ENCODE results near the gene AHCYL1. TPM values are rescaled to one million over a fixed set of nuclear protein-coding genes. Genes with fewer than 3 reads are reported as not detected.
"Not testable (repeated sequence)": the region's sequence is repeated elsewhere in the genome, so short reads cannot be mapped to it uniquely, and the experiment has no call there.

AHCYL1 gene
- total RNA-seq, 1 experiment from 2014 or later, result 147 TPM

GRCh38 chr1:109950038-109950437, 34.5 kb upstream of the AHCYL1 start:
- ChIA-PET POLR2A (ENCODE audit: unreplicated experiment) (interaction anchor here (0.7 kb wide), 2 partner anchors 25 to 30 kb away, joined by 3 to 8 read pairs; no protein-coding TSS in a partner anchor), CTCF (no interaction called here)

DNA sequence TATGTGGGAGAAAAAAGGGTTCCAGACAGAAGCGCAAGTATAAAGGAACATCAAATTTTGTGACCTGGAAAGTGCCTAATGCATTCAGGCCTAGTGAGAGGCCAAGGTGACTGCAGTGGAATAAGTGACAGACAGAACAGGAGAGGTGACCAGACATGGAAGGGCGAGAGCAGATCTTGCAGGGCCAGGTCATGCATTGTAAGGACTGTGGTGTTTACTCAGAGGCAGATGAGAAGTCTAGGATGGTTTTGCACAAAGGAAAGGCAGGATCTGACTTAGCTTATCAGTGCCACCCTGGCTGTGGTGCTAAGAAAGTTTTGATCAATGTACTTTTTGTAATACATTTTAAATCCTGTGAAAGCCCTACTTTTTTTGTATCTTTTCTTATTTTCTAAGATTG, 34.1 kb upstream of the AHCYL1 start:
- Histone ChIP-seq H3K4me1 (replicated peaks; ENCODE audit: insufficient read depth) (peaks cover 48% of the 10 kb centered on the region), H3K4me2 (no peak overlapping the region), H3K27ac (0 out of 2 replicates have a peak overlapping the region, but pooled peaks have one; percentile 7), H2AFZ (no peak overlapping the region), H3F3A (ENCODE audit: insufficient read depth, low read depth) (peaks cover 30% of the 10 kb centered on the region), H3K4me3 (no peak overlapping the region), H4K20me1 (ENCODE audit: insufficient read depth) (no peaks in the 10 kb centered on the region), H3K9me3 (ENCODE audit: insufficient read depth, low read depth) (no peaks in the 10 kb centered on the region), H3K27me3 (ENCODE audit: insufficient read depth, low read depth) (no peaks in the 10 kb centered on the region), H3K9me2 (ENCODE audit: insufficient read depth) (no peaks in the 10 kb centered on the region; the same call in 1 of the 2 replicates), H3K79me2 (ENCODE audit: low read depth) (no peaks in the 10 kb centered on the region), H3K36me3 (ENCODE audit: low read depth) (no peaks in the 10 kb centered on the region)
- TF ChIP-seq CTCF (conservative IDR thresholded peaks at IDR 0.05) (no peak), EZH2 (IDR thresholded peaks at IDR 0.05; ENCODE audit: low read depth) (no peak)
- no peak for DNase-seq
- CTCF ChIA-PET, result no interaction called here
- intact Hi-C loops (cut with micrococcal nuclease; ENCODE audit: unreplicated experiment), result no loop called here
- POLR2A ChIA-PET (ENCODE audit: unreplicated experiment), result interaction anchor here (0.7 kb wide), 2 partner anchors 25 to 30 kb away, joined by 3 to 8 read pairs; no protein-coding TSS in a partner anchor
- BruUV-seq (replicated peaks), result no TSS peak

More at GRCh38 chr1:109950038-109950437, 34.5 kb upstream of the AHCYL1 start:
- Histone ChIP-seq H4K20me1 (ENCODE audit: insufficient read depth) (no peaks in the 10 kb centered on the region), H3K27me3 (ENCODE audit: insufficient read depth, low read depth) (no peaks in the 10 kb centered on the region), H3F3A (ENCODE audit: insufficient read depth, low read depth) (peaks cover 30% of the 10 kb centered on the region), H3K36me3 (ENCODE audit: low read depth) (no peaks in the 10 kb centered on the region), H3K9me3 (ENCODE audit: insufficient read depth, low read depth) (no peaks in the 10 kb centered on the region), H3K79me2 (ENCODE audit: low read depth) (no peaks in the 10 kb centered on the region), H3K9me2 (ENCODE audit: insufficient read depth) (no peaks in the 10 kb centered on the region; the same call in 1 of the 2 replicates), H2AFZ (no peak overlapping the region), H3K4me1 (replicated peaks; ENCODE audit: insufficient read depth) (peaks cover 48% of the 10 kb centered on the region), H3K4me2 (no peak overlapping the region), H3K27ac (no peak overlapping the region), H3K4me3 (no peak overlapping the region)
- intact Hi-C loops (cut with micrococcal nuclease; ENCODE audit: unreplicated experiment), result no loop called here
- TF ChIP-seq CTCF (conservative IDR thresholded peaks at IDR 0.05), result no peak
- BruUV-seq (replicated peaks), result no TSS peak
- no peak for DNase-seq

GRCh38 chr1:109951501-109951900, 33.1 kb upstream of the AHCYL1 start:
- H4K20me1 ChIP-seq (ENCODE audit: insufficient read depth); H3K36me3 ChIP-seq (ENCODE audit: low read depth); H3K9me3 ChIP-seq (ENCODE audit: insufficient read depth, low read depth); H3K4me2 ChIP-seq; H3K27me3 ChIP-seq (ENCODE audit: insufficient read depth, low read depth); H3K27ac ChIP-seq; BruUV-seq (replicated peaks); POLR2A ChIA-PET (ENCODE audit: unreplicated experiment); H3K9me2 ChIP-seq (ENCODE audit: insufficient read depth); H2AFZ ChIP-seq; DNase-seq; H3K79me2 ChIP-seq (ENCODE audit: low read depth); intact Hi-C loops (cut with micrococcal nuclease; ENCODE audit: unreplicated experiment); CTCF ChIA-PET; H3K4me3 ChIP-seq: not testable (repeated sequence)
- peaks cover 45% of the 10 kb centered on the region for H3K4me1 ChIP-seq (replicated peaks; ENCODE audit: insufficient read depth)
- peaks cover 30% of the 10 kb centered on the region for H3F3A ChIP-seq (ENCODE audit: insufficient read depth, low read depth)

DNA sequence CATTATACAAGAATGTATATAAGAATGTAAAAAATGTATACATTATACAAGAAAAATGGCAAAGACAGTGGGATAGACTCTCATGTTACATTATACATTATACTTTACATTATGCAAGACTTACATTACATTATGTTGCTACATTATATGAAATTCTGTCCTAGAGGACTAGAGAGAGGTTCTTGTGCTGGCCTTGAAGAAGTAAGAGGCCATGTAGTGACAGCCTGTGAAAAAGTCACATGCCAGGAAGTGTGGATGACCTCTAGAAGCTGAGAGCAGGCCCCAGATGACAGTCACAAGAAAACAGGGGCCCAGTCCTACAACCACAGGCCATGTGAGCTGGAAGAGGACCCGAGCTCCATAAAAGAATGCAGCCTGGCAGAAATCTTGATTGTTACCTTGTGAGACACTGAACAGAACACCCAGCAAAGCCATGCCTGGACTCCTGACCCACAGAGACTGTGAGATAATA, 30.5 kb upstream of the AHCYL1 start:
- POLR2A ChIA-PET (ENCODE audit: unreplicated experiment), result no interaction called here
- TF ChIP-seq EZH2 (IDR thresholded peaks at IDR 0.05; ENCODE audit: low read depth), result no peak
- TF ChIP-seq CTCF (conservative IDR thresholded peaks at IDR 0.05), result no peak
- intact Hi-C loops (cut with micrococcal nuclease; ENCODE audit: unreplicated experiment), result no loop called here
- no peaks in the 10 kb centered on the region for H4K20me1 ChIP-seq (ENCODE audit: insufficient read depth)
- no TSS peak for BruUV-seq (replicated peaks)
- no peaks in the 10 kb centered on the region; the same call in 1 of the 2 replicates for H3K9me2 ChIP-seq (ENCODE audit: insufficient read depth)
- H2AFZ ChIP-seq, result peak overlapping the region; percentile 61; the same call in 1 of the 2 replicates
- H3K27me3 ChIP-seq (ENCODE audit: insufficient read depth, low read depth), result no peaks in the 10 kb centered on the region
- H3K4me1 ChIP-seq (replicated peaks; ENCODE audit: insufficient read depth), result peaks cover 38% of the 10 kb centered on the region
- peaks cover 28% of the 10 kb centered on the region for H3F3A ChIP-seq (ENCODE audit: insufficient read depth, low read depth)
- H3K79me2 ChIP-seq (ENCODE audit: low read depth), result no peaks in the 10 kb centered on the region
- no peak overlapping the region for H3K4me2 ChIP-seq
- H3K9me3 ChIP-seq (ENCODE audit: insufficient read depth, low read depth), result no peaks in the 10 kb centered on the region
- H3K4me3 ChIP-seq, result no peak overlapping the region
- CTCF ChIA-PET, result interaction anchor here (0.6 kb wide), 1 partner anchor 976 kb away, joined by 5 read pairs; no protein-coding TSS in a partner anchor
- DNase-seq, result no peak
- no peaks in the 10 kb centered on the region for H3K36me3 ChIP-seq (ENCODE audit: low read depth)
- H3K27ac ChIP-seq, result no peak overlapping the region
